Tibial nerve (tissue), 4 donors: ENCODE data around the gene MUL1. TPM values are rescaled to one million over a fixed set of nuclear protein-coding genes. Genes with fewer than 3 reads are reported as not detected.

ENCODE experiments used
- DNase-seq, 2 donors: peaks; one replicate each; pipeline ENCODE4 v3.0.0-alpha.2; 2019; ENCODE audit warnings: low spot score in 2 of 2
- H3K27ac ChIP-seq, 4 donors: fragments of 200-600 bp; sonication (generic) in 3 of 4; one replicate each; pipeline ENCODE4 v1.5.1; 2017 to 2019; ENCODE audit warnings: mild to moderate bottlenecking in 1 of 4
- H3K27me3 ChIP-seq, 2 donors: fragments of 200-600 bp; sonication (generic) in 1 of 2; one replicate each; pipeline versions ENCODE4 v1.5.1 to v1.6.0; 2017 to 2019
- H3K36me3 ChIP-seq, 3 donors: fragments of 200-600 bp; sonication (generic); one replicate each; pipeline ENCODE4 v1.5.1; 2018 to 2019
- H3K4me1 ChIP-seq, 4 donors: fragments of 200-600 bp; sonication (generic) in 3 of 4; one replicate each; pipeline ENCODE4 v1.5.1; 2017 to 2019
- H3K4me3 ChIP-seq, 4 donors: fragments of 200-600 bp; sonication (generic) in 3 of 4; one replicate each; pipeline ENCODE4 v1.5.1; 2017 to 2019; ENCODE audit warnings: mild to moderate bottlenecking in 1 of 4, moderate library complexity in 1 of 4
- H3K9me3 ChIP-seq, 4 donors: fragments of 200-600 bp; sonication (generic) in 3 of 4; one replicate each; pipeline ENCODE4 v1.5.1; 2017 to 2019
- EP300 ChIP-seq, 2 donors: sonication (generic); formaldehyde crosslinking; IDR thresholded peaks; one replicate each; pipeline ENCODE4 v1.6.1; 2017; ENCODE audit warnings: antibody characterized with exemption in 2 of 2, mild to moderate bottlenecking in 1 of 2
- POLR2A ChIP-seq, 2 donors: fragments of 450-650 bp; IDR thresholded peaks; one replicate each; pipeline ENCODE4 v1.6.1; 2017; ENCODE audit warnings: antibody characterized with exemption in 2 of 2, mild to moderate bottlenecking in 2 of 2, moderate library complexity in 2 of 2
- WGBS, 2 donors: methylation state at CpG; one replicate each; pipeline ENCODE4 v1.1.5; 2018; 5-methylcytosine and 5-hydroxymethylcytosine counted together
- total RNA-seq, 4 donors: library from RNA; depleted of rRNA; stranded (reverse); fragments of >200 nt; gene quantifications; one replicate each; pipeline ENCODE4 v1.1.0, GENCODE V29; 2016
- TF ChIP-seq, protein P1 (sequence below), 5 experiments: fragments of 200-600 bp in 3 of 5; fragments of 450-650 bp in 2 of 5; sonication (generic) in 3 of 5; IDR thresholded peaks; one replicate each; pipeline ENCODE4 v1.5.1; 2016 to 2019; ENCODE audit warnings: antibody characterized with exemption in 5 of 5, mild to moderate bottlenecking in 3 of 5, moderate library complexity in 2 of 5

Gene MUL1
- total RNA-seq, 4 donors from 2014 or later, result 27.5 to 31.2 (median 30.6) TPM

DNA sequence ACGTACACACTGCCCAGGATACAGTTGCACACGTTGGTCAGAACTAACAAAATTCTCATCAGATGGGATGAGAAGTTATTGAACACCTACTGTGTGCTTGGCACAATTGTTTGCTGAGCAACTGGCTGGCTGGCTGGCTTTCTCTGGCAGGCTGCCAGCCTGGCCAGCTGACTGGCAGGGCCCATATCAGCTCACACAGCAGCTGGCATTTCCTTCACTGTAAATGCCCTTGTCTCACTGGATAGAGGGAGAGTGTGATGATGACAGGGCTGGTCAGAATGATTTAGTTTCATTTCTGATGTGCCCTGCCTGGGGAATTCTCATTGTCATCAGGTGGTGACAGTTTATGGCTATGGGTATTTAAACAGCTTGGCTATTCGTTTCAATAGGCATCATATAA lies 37.8 kb downstream of the MUL1 start:
- TF ChIP-seq POLR2A (IDR thresholded peaks at IDR 0.05) (no peak), EP300 (IDR thresholded peaks at IDR 0.05) (no peak)
- TF ChIP-seq, protein P1, sequence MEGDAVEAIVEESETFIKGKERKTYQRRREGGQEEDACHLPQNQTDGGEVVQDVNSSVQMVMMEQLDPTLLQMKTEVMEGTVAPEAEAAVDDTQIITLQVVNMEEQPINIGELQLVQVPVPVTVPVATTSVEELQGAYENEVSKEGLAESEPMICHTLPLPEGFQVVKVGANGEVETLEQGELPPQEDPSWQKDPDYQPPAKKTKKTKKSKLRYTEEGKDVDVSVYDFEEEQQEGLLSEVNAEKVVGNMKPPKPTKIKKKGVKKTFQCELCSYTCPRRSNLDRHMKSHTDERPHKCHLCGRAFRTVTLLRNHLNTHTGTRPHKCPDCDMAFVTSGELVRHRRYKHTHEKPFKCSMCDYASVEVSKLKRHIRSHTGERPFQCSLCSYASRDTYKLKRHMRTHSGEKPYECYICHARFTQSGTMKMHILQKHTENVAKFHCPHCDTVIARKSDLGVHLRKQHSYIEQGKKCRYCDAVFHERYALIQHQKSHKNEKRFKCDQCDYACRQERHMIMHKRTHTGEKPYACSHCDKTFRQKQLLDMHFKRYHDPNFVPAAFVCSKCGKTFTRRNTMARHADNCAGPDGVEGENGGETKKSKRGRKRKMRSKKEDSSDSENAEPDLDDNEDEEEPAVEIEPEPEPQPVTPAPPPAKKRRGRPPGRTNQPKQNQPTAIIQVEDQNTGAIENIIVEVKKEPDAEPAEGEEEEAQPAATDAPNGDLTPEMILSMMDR (IDR thresholded peaks at IDR 0.05), result no peak
- Histone ChIP-seq H3K9me3 (no peaks in the 10 kb centered on the region), H3K36me3 (no peaks in the 10 kb centered on the region), H3K4me1 (peaks cover 0 to 4% (median 0%) of the 10 kb centered on the region in 4 donors), H3K27ac (no peak overlapping the region), H3K27me3 (peaks cover 0 to 32% of the 10 kb centered on the region in 2 donors), H3K4me3 (no peak overlapping the region)
- WGBS, 2 donors, result 61 to 62% methylated on average over 3 of the region's 3 CpGs
- DNase-seq, result no peak

DNA sequence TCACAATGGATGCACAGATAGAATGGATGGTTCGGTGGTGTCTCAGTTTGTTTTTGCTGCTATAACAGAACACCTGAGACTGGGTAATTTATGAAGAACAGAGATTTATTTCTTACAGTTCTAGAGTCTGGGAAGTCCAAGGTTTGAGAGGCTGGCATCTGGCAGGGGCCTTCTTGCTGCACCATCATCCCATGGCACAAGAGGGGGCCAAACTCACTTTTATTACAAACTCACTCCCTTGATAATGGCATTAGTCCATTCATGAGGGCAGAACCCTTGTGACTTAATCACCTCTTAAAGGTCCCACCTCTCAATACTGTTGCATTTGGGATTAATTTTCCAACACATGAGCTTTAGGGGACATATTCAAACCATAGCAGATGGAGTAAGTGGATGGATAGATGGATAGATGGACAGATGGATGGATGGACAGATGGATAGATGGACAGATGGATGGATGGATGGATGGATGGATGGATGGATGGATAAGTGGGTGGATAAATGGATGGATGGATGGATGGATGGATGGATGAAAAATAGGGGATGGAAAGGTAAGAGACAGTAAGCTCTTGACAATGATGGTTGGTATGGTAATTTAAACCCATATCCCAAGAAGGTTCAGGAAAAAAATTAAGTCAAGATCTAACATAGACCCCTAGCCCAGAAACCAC lies 38.4 kb downstream of the MUL1 start:
- H3K4me3 ChIP-seq, result no peak overlapping the region
- peaks cover 0 to 26% of the 10 kb centered on the region in 2 donors for H3K27me3 ChIP-seq
- peaks cover 0 to 4% (median 0%) of the 10 kb centered on the region in 4 donors for H3K4me1 ChIP-seq
- TF ChIP-seq, protein P1 (IDR thresholded peaks at IDR 0.05), result no peak
- TF ChIP-seq POLR2A (IDR thresholded peaks at IDR 0.05) (no peak), EP300 (IDR thresholded peaks at IDR 0.05) (no peak)
- 93 to 100% methylated on average over 1 of the region's 1 CpG for WGBS, 2 donors
- H3K9me3 ChIP-seq, result no peaks in the 10 kb centered on the region
- no peak for DNase-seq
- H3K36me3 ChIP-seq, result no peaks in the 10 kb centered on the region
- H3K27ac ChIP-seq, result no peak overlapping the region

DNA sequence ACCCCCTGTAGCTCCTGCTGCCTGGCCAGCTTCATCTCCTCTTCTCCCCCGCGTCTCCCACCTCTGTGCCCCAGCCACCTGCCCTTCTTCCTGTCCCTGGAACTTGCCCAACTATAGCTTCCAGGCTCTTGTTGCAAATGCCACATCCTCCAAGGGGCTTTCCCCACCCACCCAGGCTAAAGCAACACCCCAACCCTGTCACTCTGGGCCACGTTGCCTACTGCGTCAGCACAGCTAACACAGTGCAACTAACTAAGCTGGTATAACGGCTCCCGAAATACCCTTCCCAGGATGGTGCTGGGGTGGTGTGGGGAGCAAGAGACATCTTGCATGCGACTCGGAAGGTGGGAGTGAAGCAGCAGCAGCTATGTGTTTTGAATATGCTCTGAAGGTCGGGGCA lies 41.7 kb downstream of the MUL1 start:
- WGBS, 2 donors, result 63 to 68% methylated on average over 9 of the region's 9 CpGs
- Histone ChIP-seq H3K36me3 (no peaks in the 10 kb centered on the region), H3K27me3 (no peaks in the 10 kb centered on the region), H3K4me3 (no peak overlapping the region), H3K27ac (no peak overlapping the region), H3K9me3 (peaks cover 0 to 5% (median 0%) of the 10 kb centered on the region in 4 donors), H3K4me1 (no peaks in the 10 kb centered on the region)
- TF ChIP-seq POLR2A (IDR thresholded peaks at IDR 0.05), result no peak
- TF ChIP-seq, protein P1 (IDR thresholded peaks at IDR 0.05), result no peak
- no peak for TF ChIP-seq EP300 (IDR thresholded peaks at IDR 0.05)
- no peak for DNase-seq

DNA sequence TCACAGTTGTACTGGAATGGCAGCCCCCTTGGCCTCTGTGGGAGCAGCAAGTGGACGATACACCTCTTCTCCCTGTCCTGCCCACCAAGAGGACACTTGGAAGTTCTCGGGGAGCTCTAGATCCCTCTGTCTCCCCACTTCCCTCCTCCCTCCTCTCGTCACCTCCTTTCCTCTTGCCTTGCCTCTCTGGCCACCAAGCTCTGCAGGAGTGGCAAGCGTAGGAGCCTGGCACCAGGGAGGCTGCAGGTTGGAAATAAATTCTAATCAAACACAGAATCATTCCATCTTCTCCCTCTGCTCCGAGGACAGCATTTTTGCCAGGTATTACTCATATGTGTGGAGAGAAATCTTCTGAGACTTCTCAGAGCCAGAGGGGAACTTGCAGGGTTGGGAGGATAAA lies 42.8 kb downstream of the MUL1 start:
- peaks cover 0 to 5% (median 0%) of the 10 kb centered on the region in 4 donors for H3K9me3 ChIP-seq
- no peaks in the 10 kb centered on the region for H3K4me1 ChIP-seq
- no peaks in the 10 kb centered on the region for H3K36me3 ChIP-seq
- TF ChIP-seq POLR2A (IDR thresholded peaks at IDR 0.05), result no peak
- TF ChIP-seq EP300 (IDR thresholded peaks at IDR 0.05), result no peak
- TF ChIP-seq, protein P1 (IDR thresholded peaks at IDR 0.05), result no peak
- WGBS, 2 donors, result 63 to 64% methylated on average over 5 of the region's 5 CpGs
- no peak overlapping the region for H3K27ac ChIP-seq
- no peaks in the 10 kb centered on the region for H3K27me3 ChIP-seq
- DNase-seq, result no peak
- no peak overlapping the region for H3K4me3 ChIP-seq

DNA sequence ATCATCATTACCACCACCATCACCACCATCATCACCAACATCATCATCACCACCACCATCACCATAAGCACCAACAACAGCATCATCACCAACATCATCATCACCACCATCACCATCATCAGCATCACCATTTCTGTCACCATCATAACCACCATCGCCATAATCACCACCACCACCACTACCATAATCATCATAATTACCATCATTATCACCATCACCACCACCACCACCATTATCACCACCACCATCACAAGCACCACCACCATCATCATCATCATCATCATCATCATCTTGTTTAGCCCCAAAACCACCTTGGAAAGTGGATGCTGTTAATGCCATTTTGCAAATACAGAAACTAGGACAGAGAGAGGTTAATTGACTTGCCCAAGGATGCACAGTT lies 44.4 kb downstream of the MUL1 start:
- no peaks in the 10 kb centered on the region for H3K4me1 ChIP-seq
- no peaks in the 10 kb centered on the region for H3K27me3 ChIP-seq
- no peak for DNase-seq
- peaks cover 0 to 5% (median 0%) of the 10 kb centered on the region in 4 donors for H3K9me3 ChIP-seq
- 90 to 100% methylated on average over 1 of the region's 1 CpG for WGBS, 2 donors
- TF ChIP-seq, protein P1 (IDR thresholded peaks at IDR 0.05), result no peak
- TF ChIP-seq POLR2A (IDR thresholded peaks at IDR 0.05) (no peak), EP300 (IDR thresholded peaks at IDR 0.05) (no peak)
- no peak overlapping the region for H3K27ac ChIP-seq
- H3K36me3 ChIP-seq, result no peaks in the 10 kb centered on the region
- no peak overlapping the region for H3K4me3 ChIP-seq
